Activated CD4-positive, alpha-beta T cell treated with anti-CD3 and anti-CD28 coated beads, Interleukin-2, amount 50 U/mL, for 16 hours (primary cell): Measurements from ENCODE around the gene BCAS1.

ENCODE experiments used
- DNase-seq: peaks from one replicate; pipeline ENCODE4 v3.0.0-alpha.2; 2020

Gene BCAS1

DNA sequence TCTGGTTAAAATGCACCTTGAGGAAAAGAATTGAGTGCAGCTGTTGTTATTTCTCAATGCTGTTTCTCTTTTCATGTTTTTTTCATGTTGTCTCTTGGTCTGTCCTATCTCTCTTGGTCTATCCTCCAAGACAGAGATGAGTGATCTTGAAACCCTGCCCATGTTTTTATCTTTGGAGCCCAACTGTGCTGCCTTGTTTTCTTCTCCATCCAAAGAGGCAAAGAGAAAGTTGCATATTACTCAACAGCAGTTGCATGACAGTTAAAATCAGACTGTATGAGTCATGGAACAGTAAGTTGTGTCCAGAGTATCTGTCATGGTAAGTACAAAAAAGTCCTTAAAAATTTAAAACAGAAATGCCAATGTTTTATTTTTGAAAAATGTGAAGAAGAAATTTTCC lies 26.2 kb downstream of the BCAS1 start:
- peak; percentile 89 for DNase-seq

- DNase-seq, result peak; percentile 16
Measured at GRCh38 chr20:54043076-54043967, 27.1 kb downstream of the BCAS1 start.

- DNase-seq, result no peak
Measured at GRCh38 chr20:54042021-54042420, 28.4 kb downstream of the BCAS1 start.

GRCh38 chr20:54041336-54041735 lies 29.1 kb downstream of the BCAS1 start:
- DNase-seq, result no peak

- no peak for DNase-seq
Measured at GRCh38 chr20:54040531-54040930, 29.9 kb downstream of the BCAS1 start.

DNA sequence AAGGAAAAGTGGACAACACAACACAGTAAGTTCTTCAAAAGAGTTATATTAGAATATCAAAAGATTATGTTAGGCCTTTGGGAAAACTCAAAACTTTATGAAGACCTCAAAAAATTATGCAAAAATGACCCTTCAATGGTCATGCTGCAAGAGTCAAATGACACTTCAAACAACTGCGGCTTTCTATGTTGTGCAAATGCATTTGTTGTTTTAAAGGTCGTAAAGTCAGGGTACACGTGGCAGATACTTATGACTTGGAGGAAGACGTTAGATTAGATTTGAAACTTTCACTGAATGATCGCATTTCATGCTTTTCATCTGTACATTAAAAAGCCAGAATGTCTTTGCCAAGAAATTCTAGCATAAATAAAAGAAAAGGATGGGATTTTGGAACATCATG lies 31.4 kb downstream of the BCAS1 start:
- DNase-seq, result no peak

- DNase-seq, result no peak
Measured at GRCh38 chr20:54037525-54037924, 32.9 kb downstream of the BCAS1 start.

DNA sequence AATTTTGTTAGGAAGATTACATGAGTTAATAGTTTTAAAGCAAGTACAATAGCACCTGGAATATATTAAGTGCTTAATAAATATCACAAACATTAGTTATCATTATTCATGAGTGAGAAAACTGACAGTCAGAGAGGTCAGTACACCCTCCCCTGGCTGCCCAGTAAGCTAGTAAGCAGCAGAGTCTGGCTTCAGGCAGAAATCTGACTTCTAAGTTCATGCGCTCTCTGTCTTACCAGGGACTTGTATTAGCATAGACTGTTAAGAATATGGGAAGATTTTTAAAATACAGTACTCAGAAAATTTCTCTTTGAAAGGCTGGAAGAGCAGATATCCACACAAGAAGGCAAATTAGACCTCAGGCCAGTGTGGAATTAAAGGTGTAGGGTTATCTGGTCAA lies 40.8 kb downstream of the BCAS1 start:
- DNase-seq, result no peak

- no peak for DNase-seq
Measured at GRCh38 chr20:54029176-54029575, 41.2 kb downstream of the BCAS1 start.

- no peak for DNase-seq
Measured at GRCh38 chr20:54028276-54029011, 42.0 kb downstream of the BCAS1 start.

DNA sequence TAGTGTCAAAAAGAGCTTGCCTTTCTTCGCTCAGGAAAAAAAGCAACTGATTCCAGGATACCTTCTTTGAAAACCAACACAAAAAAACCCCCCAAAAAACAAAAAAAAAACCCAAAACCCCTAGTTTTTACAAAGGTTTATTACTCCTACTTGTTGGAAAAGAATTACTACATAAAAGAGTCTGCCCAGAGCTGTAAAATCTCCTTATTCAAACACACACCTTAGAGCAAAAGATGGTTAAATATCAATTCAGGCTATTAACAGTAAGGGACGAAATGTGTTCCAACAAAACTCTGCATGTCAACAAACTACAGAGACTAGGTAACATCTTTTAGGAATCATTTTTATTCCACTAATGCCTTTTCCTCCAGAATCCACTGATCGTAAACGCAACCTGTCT lies 42.7 kb downstream of the BCAS1 start:
- no peak for DNase-seq

GRCh38 chr20:54026295-54027064 lies 43.9 kb downstream of the BCAS1 start:
- DNase-seq, result no peak

DNA sequence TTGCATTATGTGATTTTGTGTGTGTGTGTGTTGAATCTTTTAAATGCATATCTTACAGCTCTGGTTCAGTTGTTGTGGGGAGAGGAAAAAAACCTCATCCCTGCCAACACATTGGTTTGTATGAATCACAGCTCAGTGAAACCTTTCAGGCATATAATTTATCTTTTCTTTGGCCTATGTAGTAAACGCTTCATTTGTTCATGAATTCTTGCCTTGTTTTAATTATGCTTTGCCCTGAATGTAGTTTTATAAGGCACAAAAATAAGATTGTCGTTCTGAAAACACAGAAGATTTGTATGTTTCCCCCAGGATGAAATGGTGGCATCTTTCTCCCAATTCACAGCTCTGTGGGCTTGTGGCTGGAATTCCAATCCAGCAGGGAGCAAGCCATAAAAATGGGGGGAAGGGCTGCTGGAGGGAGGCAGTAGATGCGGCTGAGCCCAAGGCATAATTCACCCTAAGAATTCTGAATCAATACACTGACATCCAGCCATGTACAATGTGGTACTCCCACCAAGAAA lies 45.1 kb downstream of the BCAS1 start:
- DNase-seq, result no peak

DNA sequence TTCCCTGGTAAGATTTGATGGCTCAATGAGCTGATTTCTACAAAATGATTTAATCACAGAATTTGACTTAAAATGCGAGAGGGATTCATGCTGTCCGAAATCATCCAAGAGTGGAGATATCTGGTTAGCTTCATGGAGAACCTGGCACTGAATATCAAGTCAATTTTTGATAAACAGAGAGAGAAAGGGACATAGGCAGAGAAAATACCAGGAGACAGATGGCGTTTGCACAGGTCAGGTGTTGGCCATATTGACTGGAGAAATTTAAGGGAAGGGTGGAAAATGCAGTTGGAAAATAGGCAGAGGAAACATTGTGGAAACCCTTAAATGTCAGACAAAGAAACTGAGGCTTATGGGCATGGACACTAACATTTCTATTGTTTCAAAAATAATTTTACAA lies 47.0 kb downstream of the BCAS1 start:
- DNase-seq, result no peak

- no peak for DNase-seq
Measured at GRCh38 chr20:54021446-54022235, 48.8 kb downstream of the BCAS1 start.

DNA sequence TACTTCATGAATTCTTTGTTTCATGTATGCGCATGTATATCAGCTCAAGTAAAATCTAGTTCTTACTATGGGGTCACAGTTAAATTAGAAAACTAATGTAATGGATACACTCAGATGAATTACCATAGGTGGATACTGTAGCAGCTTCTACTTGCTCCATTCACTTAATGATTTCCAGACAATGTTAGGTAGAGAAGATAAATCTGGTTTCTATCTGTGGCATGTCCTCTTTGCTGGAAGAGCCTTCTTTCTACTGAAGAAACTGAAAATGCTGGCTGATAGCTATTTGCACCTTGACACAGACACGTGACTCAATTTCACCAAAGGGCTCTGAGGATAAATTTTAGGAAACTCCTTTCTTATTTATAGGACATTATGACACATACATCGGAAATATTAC lies 49.5 kb downstream of the BCAS1 start:
- no peak for DNase-seq

GRCh38 chr20:54020348-54020747 lies 50.0 kb downstream of the BCAS1 start:
- no peak for DNase-seq

- DNase-seq, result no peak
Measured at GRCh38 chr20:54019585-54019984, 50.8 kb downstream of the BCAS1 start.

DNA sequence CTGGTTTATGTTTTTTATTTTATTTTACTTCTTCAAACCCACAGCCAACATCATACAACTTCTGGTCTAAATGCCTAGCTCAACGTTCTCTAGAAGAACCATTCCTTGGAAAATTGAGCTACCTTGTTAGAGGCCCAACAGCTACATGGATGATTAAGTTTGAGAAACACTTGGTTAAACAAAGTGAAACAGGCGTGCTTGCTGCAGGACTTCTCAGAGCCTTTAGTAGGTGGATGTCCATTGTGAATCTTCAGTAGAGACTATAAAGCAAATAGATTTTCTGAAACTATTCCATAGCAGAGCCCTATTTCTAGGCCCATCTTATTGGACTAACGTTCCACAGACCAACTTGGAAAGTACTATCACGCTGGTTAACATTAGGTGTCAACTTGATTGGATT lies 51.3 kb downstream of the BCAS1 start:
- no peak for DNase-seq

DNA sequence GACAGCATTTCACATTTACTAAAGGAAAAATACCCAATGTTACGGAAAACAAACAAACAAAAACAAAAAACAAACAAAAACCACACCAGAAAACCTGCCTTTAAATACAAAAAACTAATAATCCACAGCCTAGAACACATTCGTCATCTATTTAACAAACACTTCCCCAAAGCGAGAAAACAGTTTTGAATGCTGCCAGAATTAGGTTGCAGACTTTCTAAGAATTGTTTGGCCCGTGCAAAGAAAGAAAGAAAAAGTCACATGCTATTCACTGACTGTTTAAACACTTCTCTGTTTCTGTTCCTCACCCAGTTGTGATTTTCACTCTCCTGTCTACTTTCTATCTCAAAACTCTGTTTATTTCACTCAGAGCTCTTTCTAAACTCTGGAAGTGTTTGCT lies 52.5 kb downstream of the BCAS1 start:
- peak; percentile 7 for DNase-seq

DNA sequence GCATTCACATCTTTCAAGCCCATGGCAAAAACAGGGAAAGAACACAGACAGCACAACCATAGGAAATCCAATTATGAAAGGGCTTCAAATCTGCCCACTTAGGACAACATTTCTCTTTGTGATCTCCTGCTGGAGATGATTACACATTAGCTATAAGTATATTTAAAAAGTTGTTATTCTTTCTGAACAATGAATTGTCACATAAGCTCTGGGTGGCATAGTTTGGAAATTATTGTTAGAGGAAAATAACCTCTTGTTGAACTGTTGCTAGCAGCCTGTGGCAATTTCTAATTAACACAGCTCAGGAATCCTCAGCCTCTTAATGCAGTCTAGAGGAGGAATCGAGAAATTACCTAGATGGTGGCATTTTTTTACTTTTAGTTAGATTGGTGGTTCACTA lies 54.9 kb downstream of the BCAS1 start:
- no peak for DNase-seq

GRCh38 chr20:54014293-54014926 lies 56.0 kb downstream of the BCAS1 start:
- DNase-seq, result no peak
